GM13977 (cell line): Measurements from ENCODE around the gene COL8A2.

Experiments
- DNase-seq: peaks from one replicate; pipeline ENCODE4 v3.0.0; 2012; ENCODE audit warnings: low spot score
- CTCF ChIP-seq: IDR thresholded peaks from 2 replicates; pipeline ENCODE4 v1.5.1; 2012; ENCODE audit warnings: mild to moderate bottlenecking, control low read depth; ENCODE audit not compliant: insufficient read depth; ENCODE audit errors: extremely low read depth, missing control alignments
- in situ Hi-C: fragments of 300-500 bp; cut with MboI; formaldehyde crosslinking; loops from one replicate; pipeline ENCODE4 v1.12.0; 2022; ENCODE audit warnings: low sequenced_read_pairs, low pct_unique_long_range_greater_than_20kb, mixed read lengths, inconsistent platforms; ENCODE audit not compliant: unreplicated experiment

The COL8A2 gene

GRCh38 chr1:36157115-36157903, 32.3 kb upstream of the COL8A2 start:
- no peak for TF ChIP-seq CTCF
- in situ Hi-C loops = no loop called here
- no peak for DNase-seq

- TF ChIP-seq CTCF = no peak
- in situ Hi-C loops = no loop called here
- peak; percentile 65 for DNase-seq
Measured at GRCh38 chr1:36156329-36157114, 31.5 kb upstream of the COL8A2 start.

GRCh38 chr1:36155408-36156328, 30.6 kb upstream of the COL8A2 start, which contains the start of gene MAP7D1:
Gene MAP7D1 (plus strand): TSS chr1:36156160. CDS start chr1:36156418, 258 bp downstream.
- DNase-seq = peak; percentile 87
- no peak for TF ChIP-seq CTCF
- in situ Hi-C loops = no loop called here

GRCh38 chr1:36154765-36155407, 29.9 kb upstream of the COL8A2 start:
- in situ Hi-C loops = no loop called here
- DNase-seq = no peak
- no peak for TF ChIP-seq CTCF

- DNase-seq = no peak
- no peak for TF ChIP-seq CTCF
- in situ Hi-C loops = no loop called here
Measured at GRCh38 chr1:36154335-36154734, 29.3 kb upstream of the COL8A2 start.
